Epidermal melanocyte (primary cell): ENCODE measurements around the gene TMUB2.

Experiments used
- DNase-seq: peaks from one replicate; pipeline ENCODE4 v3.0.0; 2011; ENCODE audit warnings: low spot score; ENCODE audit not compliant: insufficient read length

Gene TMUB2

DNA sequence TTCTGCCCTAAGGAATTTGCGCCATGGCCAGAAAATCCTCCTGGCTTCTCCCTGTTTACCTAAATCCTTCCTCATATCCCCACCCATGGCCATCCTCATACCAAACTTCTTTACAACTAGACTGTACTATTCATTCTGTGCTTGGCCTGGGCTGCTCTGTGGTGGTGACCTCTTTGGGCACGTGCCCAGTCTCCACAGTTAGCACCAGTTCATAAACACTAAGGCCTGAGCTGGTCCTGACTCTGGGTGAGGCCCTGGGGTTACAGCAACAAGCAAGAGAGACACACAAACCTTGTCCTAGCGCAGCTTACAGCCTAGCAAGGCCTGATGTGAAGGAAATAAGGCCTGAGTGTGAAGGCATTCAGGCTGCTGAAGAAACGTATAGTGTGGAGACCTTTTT is 16.0 kb downstream of the TMUB2 start:
- no peak for DNase-seq

DNA sequence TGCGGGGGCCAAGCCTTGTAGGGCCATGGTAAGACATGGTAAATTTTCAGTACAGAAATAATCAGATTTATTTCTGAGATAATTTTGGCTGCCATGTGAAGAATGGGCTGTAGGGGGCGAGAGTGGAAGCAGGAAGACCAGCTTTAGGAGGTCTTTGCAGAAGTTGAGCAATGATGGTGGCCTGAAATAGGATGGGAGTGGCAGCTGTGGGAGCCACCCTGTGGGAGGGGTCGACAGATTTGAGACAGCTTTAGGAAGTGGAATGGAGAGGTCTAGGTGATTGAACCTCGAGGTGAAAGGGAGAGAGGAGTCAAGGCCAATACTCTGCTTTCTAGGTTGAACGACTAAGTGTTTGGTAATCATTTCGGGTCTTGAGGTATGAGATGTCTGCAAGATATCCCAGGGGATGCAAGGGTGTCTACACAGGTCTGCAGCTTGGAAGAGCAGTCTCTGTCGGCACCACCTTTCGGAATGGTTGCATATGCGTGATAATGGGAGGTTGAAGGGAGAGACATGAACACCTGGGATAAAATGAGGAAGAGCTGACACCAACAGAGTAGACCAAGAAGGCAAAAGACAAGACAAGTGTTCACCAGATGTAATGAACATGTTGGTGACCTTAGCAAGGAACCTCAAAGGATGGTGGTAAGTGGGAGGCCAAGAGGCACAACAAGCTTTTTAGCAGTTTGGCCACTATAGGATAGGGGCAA is 17.1 kb downstream of the TMUB2 start:
- DNase-seq: peak; percentile 76

DNA sequence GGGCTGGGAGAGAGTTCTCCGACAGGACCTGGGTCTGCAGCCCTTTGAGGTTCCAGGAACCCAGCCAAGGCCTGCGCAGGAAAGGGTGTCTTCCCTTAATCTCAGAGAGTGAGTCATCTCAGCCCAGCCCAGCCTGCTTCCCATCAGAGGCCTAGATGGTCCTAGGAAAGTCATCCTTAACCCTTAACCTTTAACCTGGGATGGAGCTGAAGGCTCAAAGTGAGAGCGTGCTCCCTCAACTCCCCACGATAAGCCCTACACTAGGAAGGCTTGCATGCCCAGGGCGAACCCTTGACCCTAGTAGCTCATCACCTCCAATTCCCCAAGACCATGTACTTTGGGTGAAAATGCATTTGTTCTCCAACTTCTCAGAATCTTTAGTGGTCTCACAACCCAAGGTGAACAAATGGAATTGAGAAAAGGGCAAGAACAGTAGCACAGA is 17.7 kb downstream of the TMUB2 start:
- DNase-seq: no peak

DNA sequence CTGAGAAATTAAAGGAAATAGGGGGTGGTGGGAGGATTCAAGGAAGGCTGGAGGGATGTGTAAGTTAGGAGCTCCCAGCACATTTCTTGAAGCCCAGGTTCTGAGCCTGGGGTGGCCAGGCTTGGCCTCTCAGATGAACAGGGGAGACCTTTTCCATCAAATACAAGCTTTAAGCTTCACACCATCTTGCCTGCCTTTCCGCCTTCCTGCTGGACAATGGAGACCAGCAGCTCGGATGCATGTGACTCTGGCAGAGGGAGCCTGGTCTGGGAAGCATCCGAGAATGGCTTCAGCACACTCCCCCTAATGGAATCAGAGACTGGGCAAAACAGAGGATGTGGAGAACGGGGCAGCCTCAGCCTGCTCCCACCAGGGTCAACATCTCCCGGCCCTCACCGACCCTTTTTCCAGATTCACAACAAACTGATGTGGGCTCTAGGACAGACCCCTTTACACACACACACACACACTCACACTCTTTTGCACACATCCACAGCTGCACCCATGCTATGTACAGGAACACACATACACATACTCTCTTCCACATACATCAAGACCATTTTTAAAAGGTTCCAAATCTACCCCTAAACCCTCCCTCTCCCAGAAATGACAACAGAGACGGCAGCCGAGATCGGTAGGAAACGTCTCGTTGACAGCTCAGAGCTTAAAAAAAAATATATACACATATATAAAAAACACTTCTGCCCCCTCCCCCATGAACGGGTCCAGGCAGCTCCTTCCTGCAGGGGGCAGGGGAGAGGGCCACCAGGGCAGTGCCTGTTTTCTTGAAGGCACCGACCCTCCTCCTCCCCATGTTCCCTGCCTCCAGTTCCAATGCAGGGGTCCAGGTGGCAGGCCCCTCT is 19.4 kb downstream of the TMUB2 start:
- DNase-seq: no peak

DNA sequence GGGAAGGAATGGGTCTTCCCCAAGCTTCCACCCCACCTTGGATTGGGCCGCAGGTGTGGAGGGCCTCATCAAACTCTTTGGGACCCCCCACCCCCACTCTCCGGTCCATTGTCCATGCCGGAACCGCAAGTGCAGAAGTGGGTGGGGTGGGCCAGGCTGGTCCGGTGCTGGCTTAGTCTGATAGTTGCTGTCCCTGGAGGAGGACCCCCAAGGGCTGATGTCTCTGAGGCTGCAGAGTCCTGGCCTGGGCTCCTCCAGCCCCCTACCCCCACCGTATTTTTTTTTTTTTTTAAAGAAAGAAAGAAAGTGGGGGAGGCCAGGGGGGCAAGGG is 20.0 kb downstream of the TMUB2 start:
- no peak for DNase-seq

DNA sequence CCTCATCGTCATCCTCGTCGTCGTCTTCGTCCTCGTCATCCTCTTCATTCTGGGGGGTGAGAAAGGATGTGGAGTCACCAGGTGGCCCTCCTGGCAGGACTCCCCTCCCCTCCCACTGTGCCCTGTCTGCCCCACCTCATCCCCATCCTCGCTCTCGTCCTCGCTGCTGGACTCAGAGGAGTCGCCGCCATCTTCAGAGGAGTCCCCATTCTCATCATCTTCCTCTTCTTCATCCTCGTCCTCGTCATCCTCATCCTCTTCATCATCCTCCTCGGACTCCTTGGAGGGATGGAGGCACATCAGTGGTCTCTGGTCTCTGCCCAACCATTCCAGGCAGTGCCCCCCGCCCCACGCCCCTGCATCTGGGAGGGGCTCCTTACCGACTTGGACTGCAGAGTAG is 20.5 kb downstream of the TMUB2 start:
- no peak for DNase-seq

DNA sequence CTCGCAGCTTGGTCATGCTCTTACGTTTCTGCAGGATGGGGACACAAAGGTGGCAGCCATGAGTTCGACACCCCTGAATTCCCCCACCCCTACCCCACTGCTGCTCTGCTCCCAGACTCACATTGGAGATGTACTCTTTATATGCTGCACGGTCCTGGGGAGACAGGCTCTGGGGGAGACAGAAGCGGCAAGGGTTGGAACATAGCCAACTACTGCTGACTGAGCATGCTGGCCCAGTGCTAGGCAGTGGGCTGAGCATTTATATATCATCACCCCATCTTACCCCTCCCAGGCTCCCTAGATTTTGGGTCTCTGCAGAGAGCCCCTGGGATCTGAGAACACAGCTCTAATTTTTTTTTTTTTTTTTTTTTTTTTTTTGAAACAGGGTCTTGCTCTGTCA is 21.0 kb downstream of the TMUB2 start:
- DNase-seq: no peak

DNA sequence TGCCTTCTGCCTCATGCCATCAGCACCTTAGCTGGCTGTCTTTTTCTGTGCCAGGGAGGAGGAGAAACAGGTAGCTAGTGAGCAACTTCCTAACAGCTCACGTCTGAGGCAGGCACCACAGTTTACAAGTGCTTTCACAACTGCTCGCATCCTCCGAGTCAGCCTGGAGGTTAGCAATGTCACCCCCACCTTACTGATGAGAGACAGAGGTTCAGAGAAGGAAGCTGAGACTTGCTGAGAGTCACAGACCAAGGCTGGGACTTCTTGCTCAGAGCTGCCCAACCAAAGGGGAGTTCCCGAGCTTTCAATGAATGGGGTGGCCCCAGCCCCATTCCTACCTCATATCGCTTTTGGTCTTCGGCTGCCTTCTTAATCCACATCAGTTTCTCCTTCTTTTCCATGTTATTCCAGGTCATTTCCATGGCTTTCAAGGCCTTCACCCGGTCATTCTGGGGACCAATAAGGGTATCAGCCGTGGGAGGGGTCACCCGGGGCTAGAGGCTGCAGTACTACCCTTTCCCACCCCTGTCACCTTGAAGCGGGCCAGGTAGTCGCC is 23.1 kb downstream of the TMUB2 start:
- DNase-seq: no peak

DNA sequence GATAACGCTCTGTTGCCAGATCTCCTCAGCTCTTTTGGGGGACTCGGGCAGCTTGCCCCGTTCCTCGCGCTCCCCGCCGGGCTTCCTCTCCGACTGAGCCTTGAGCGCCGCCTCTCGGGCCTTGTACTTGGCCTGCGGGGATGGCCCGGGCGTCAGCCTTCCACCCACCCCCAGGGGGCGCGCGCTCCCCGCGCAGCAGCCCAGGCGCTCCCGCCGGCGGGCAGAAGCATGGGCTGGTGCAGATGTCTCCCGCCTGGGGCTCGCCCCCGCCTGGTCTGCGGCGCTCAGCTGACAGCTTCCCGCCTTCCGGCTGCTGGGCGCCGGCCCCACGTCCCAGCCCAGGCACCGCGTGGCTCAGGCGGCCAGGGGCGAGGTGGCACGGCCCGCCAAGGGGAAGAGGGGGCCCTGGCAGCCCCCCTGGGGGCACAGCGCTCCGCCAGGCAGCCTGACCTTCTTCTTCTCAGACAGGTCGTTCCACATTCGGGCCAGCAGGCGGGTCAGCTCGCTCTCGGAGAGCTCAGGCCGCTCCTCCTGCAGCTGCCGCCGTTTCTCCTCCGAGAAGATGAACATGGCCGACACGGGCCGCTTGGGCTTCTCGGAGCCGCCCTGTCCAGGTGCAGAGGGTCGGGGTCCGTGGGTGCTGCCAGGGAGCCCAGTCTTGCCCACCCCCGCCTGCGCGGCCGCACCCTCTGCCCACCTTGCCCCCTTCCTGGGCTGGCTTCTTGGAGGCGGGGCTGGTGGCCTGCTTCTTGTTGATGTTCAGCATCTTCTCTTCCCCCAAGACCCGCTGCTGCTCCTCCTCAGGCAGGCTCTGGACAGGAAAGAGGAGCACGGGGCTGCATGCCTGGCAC is 23.8 kb downstream of the TMUB2 start:
- peak; percentile 94 for DNase-seq

DNA sequence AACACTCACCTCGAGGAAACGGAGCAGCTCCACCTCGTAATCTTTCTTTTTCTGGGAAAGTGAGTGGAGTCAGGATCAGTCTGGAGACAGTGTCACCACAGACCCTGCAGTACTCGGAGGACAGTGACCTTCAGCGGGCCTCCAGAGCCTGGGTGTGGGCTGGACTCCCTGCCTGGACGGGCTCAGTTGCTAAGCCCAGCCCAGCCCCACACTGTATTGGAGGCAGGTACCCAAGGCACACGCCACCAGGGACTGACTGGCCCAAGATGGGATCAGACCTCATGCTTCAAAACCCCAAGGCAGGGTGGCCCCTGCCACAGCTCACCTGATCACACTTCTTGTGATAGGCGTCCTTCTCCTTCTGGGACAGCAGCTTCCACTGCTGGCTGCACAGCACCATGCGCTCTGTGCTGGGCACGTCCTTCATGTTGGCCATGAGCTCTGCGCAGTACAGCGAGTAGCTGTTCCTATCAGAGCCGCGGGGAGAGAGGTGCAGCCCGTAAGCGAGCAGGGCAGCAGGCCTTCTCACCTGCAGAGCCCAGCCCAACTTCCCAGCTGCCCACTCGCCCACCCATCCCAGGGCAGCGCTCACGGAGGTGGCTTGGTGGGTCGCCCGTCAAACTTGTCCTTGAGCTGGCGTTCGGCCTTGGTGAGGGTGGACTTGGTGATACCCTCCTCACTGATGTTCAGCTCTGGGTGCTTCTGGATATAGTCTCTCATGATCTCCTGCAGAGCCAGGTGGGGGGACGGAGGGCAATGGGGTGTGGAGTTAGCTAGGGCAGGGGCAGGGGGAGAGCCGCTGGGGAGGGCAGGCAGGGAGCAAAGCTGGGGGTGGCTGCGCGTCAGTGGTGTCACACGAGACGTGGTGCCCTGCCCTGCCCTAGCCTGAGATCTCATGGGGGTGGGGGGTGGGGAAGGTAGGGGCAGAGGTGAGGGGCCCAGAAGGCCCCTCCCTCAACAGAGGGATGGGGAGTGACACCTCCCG is 24.8 kb downstream of the TMUB2 start:
- no peak for DNase-seq

DNA sequence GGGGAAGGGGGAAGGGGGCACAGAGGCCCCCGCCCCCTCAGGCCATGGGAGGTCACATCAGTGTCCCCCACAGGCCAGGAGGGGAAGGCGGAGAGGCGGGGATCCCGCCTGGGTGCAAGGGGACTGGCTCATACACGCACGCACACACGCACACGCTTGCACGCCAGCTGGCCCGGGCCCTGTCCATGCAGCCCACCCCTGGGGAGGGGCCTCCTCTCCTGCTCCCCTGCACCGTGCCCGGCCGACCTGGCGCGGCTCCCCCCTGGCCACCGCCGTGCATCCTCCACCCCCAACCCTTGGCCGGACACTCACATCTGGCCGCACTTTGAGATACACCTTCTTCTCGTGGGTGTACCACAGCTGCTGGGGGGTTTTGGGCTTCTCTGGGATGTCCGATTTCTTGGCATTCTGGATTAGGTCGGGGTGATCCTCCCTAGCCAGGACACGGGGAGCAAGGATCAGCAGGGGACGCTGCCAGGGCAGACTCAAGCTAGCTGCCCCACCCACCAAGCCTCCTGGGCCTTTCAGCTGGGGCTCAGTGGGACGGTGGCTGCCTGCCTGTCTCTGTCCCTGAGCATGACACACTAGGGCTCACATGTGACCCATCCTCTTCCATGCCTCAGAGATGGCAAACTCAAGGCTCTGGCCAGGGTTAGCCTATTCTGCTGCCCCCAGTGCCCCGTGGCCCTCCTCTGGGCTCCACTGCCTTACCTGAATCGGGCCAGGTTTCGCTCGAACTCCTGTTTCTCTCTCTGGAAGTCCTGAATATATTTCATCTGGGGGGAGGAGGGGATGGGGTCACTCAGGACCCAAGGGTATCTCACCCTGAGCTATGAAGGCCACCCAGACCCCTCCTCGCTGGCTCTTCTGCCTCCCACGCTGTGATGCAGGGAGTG is 26.0 kb downstream of the TMUB2 start:
- DNase-seq: no peak

DNA sequence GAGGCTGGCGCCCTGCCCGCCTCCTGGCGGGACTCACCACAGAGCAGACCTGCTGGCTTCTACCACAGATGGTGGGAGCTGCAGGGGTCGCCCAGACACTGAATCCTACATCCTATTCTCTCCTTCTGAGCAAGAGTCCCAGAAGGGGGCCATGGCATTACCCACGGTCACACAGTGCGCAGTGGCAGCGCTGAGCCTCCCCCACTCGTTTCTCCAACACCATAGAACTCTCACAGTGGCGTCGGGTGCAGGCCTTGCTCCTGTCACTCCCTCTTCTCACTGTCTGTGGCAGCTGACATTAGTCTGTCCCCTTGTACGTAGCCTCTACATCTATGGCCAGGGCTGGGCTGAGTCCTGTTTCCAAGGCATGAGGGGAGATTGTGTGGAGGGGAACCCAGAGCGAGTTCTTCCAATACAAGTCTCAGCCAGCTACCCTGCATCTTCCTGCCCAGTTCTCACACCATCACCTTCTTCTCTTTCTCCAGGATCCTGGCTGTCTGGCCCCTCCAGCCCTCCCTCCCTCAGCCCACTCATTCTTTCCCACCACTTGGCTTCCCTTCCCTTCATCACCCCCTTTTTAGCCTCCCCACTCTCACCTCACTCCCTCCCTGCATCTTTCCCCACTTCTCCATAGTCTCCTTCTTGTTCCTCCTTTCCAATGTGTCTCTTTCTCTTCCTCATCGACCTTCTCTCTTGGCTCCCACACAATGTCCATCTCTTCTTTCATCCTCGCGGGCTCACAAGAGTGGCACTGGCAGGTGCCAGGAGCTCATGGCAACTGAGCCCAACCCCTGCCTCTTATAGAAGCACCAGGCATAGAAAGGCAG is 26.8 kb downstream of the TMUB2 start:
- no peak for DNase-seq

DNA sequence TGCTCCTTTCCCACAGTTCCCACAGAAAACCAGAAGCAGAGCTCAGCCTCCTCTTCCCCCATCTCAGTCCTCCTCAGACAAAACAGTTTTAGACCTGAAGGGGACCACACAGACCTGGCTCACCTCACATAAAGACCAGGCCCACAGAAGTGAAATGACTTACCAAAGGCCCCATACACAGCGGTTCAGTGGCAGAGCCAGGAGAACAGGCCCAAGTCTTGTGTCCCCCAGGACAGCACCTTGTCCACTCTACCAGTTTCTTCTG is 27.4 kb downstream of the TMUB2 start:
- no peak for DNase-seq

DNA sequence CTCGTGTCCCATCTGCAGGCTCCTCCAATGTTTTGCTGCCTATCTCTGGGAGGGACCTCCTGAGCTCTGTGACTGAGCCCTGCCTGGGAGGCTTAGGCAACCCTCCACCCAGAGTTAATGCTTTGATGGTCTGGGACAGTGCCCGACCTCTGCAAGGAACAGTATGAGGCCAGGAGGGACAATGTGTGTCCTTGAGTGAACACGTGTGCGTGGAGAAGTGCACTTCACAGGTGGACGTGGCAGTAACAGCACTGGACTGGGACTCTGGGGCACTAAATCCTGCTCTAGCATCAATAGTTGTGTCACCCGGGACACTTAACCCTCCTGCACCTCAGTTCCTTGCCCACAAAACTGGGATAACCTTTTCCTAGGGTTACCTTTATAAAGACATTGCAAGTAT is 28.1 kb downstream of the TMUB2 start:
- DNase-seq: no peak

DNA sequence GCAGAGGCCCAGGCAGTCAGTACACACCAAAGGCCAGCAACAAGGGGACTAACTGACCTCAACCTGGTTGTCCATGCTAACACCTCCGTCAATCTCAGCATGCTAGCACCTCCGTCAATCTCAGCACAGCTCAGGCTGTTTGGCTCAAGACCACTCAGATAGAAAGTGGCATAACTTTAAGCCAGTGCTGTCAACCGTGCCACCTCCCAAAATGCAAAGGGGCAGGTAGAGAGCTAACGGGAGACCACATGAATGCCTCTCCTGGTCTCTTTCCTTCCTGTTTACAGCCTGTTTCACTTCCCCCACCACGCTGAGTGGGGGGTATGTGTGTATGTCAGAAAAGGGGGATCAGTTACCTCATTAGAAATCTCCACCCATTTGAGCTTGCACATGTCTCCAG is 29.4 kb downstream of the TMUB2 start:
- no peak for DNase-seq

DNA sequence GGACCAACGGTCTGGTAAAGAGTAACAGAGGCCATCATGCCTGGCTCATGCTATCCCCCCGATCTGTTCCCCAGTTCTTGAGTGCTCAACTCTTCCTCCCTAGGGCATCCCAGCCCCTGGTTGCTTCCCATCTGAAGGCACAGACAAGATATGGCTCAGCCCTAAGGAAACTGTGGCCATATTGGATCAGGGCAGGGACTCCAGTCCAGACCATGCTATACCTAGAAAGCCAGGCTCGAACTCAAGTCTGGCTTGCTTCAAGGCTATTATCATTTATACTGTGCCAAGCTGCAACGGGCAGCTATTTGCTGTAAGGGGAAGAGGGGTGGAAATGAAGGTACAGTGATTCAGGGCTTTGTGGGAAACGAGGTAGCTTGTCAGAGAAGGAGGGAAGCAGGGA is 29.9 kb downstream of the TMUB2 start:
- no peak for DNase-seq

DNA sequence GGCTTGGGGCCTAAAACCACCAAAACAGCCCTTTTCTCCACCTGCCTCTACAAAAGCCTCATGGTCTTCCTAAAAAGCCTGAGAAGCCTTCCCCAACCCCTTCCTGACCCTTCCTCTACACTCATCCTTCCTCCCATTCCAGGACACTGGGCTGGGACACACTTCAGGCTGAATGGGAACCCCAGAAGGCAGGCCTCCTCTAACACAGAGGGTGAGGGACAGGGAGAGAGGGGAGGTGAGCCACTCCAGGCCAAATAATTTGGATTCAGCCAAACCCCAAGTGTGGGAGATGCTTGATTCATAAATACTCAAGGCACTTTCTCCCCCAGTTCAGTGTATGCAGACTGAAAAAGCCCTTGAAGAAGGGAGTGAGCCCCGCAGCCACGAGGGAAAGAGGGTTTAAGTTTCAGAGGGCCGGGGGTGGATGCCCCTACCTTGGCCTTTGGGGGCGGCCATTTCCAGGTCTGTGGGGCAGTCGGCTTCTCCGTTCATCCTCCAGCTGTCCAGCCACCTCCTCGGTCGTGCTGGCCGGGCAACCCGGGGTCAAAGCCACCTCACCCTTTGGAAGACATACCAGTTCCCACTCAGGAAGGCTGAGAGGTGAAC is 31.1 kb downstream of the TMUB2 start:
- no peak for DNase-seq

DNA sequence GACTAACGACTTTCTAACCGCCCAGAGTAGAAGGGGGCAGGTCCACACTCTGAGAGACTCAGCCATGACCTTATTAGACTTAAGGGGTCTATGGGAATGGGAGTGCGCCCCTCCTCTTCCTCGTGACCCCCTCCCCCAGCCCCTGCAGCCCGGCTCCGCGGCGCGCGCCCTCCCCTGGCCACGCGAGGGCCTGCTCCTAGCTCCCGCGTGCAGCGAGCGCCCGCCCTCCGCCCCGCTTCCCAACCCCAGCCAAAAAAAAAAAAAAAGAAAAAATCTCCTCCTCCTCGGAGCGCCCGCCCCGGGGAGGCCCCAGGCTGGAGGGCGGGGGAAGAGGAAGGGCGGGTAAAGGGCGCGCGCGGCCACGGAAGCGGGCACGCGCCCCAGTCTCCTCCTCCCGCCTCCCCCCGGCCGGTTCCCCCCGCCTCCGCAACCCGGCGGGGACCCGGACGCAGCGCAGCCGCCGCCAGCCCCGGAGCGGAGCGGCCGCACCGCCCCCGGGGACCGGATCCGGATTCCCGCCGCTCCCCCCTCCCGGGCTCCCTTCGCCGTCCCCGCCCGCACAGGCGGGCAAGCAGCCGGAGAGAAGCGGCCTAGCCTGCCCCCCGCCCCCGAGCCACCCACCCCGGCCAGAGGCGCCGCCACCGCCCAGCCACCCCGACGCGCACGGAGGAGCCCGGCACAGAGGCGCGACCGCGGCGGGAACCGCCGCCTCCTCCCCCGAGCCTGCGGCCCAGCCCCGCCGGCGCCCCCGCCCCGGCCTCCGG is 31.8 kb downstream of the TMUB2 start:
- peak; percentile 87 for DNase-seq
